AG04450 (cell line): ENCODE data around the gene TRIP12. TPM values are rescaled to one million over a fixed set of nuclear protein-coding genes. Genes with fewer than 3 reads are reported as not detected.
A peak's percentile ranks its signal among the peaks of the same experiment; 100 is the strongest.

Experiments
- CTCF ChIA-PET: fragments of 300-600, 350-600 bp; formaldehyde crosslinking; extraction: SDS; loops from one replicate; lab custom pipeline; 2022; ENCODE audit warnings: antibody characterized with exemption, inconsistent platforms; lab: Charles Lee
- POLR2A ChIA-PET: fragments of 350-600 bp; formaldehyde crosslinking; extraction: SDS; loops from one replicate; lab custom pipeline; 2021; ENCODE audit warnings: antibody characterized with exemption, inconsistent platforms; lab: Yijun Ruan, JAX
- DNase-seq: peaks from one replicate; pipeline ENCODE4 v3.0.0-alpha.2; 2011; ENCODE audit warnings: low read depth, low spot score
- H3K27ac ChIP-seq: one replicate; pipeline ENCODE4 v1.5.1; 2012; ENCODE audit warnings: low read depth, low read length, control low read depth
- H3K27me3 ChIP-seq: one replicate; pipeline ENCODE4 v1.6.0; 2012; ENCODE audit warnings: low read length; ENCODE audit not compliant: control insufficient read depth, insufficient read depth
- H3K4me3 ChIP-seq: 2 replicates; pipeline ENCODE4 v1.5.1; 2011; ENCODE audit warnings: mild to moderate bottlenecking, low read depth, low read length, control low read depth
- H3K9me3 ChIP-seq: 2 replicates; pipeline ENCODE4 v1.5.1; 2012; ENCODE audit warnings: low read length; ENCODE audit not compliant: control insufficient read depth, insufficient read depth
- polyA plus RNA-seq: library from polyadenylated mRNA; depleted of rRNA; stranded (reverse); fragments of >200 nt; gene quantifications from 2 replicates; pipeline ENCODE4 v1.2.3, GENCODE V29; 2011
- TF ChIP-seq, protein P1 (sequence below): IDR thresholded peaks from 2 replicates; pipeline ENCODE4 v1.5.1; 2011; ENCODE audit warnings: low read depth, low read length, control low read depth, inconsistent platforms

The TRIP12 gene
- polyA plus RNA-seq, 1 experiment: 170 TPM

DNA sequence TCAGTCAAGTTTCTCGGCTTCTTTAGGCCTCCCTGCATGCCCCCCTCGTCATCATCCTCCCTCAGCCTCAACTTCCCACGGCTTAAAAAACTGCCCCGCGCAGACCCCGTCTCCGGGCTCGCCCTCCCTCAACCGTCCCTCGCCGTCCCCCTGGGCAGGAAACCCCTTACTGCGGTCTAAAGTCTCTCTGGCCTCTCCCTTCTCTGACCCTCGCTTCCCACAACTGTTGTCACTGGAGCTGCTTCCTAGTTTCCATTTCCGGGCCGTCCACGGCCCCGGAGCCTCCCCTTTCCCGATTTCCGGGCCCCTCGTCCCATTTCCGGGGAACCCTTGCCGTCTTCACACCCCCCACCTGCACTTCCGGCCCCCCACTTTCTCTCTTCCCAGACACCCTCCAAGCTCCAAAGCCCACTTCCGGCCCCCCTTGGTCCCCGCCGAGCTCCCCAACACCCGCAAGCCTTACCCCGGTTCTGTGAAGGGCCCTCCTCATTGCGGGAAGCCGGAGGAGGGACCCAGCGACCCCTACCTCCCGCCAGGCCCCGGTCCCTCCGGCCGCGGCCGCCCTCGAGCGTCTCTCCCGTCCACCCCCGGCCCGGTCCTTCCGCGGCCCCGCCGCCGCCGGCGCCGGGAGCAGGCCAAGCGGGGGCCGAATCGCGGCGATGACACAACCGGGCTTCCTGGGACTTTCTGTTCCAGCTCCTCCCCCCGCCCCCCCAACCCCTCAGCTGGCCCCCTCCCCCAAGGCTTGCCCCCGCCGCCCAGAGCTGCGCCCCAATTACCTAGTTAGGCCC lies 513 bp downstream of the TRIP12 start:
- ChIA-PET CTCF (interaction anchor here (0.6 to 1.3 kb wide), 3 partner anchors 10 to 146 kb away, joined by 3 read pairs; no protein-coding TSS in a partner anchor), POLR2A (interaction anchor here (0.5 to 1.3 kb wide), 6 partner anchors 10 to 816 kb away, joined by 3 to 8 read pairs (median 4); no protein-coding TSS in a partner anchor)
- TF ChIP-seq, protein P1, sequence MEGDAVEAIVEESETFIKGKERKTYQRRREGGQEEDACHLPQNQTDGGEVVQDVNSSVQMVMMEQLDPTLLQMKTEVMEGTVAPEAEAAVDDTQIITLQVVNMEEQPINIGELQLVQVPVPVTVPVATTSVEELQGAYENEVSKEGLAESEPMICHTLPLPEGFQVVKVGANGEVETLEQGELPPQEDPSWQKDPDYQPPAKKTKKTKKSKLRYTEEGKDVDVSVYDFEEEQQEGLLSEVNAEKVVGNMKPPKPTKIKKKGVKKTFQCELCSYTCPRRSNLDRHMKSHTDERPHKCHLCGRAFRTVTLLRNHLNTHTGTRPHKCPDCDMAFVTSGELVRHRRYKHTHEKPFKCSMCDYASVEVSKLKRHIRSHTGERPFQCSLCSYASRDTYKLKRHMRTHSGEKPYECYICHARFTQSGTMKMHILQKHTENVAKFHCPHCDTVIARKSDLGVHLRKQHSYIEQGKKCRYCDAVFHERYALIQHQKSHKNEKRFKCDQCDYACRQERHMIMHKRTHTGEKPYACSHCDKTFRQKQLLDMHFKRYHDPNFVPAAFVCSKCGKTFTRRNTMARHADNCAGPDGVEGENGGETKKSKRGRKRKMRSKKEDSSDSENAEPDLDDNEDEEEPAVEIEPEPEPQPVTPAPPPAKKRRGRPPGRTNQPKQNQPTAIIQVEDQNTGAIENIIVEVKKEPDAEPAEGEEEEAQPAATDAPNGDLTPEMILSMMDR: no peak
- Histone ChIP-seq H3K27ac (peak overlapping the region; percentile 95), H3K4me3 (peak overlapping the region; percentile 90), H3K27me3 (no peaks in the 10 kb centered on the region), H3K9me3 (peaks cover 3% of the 10 kb centered on the region; the same call in 1 of the 2 replicates)
- no peak for DNase-seq

DNA sequence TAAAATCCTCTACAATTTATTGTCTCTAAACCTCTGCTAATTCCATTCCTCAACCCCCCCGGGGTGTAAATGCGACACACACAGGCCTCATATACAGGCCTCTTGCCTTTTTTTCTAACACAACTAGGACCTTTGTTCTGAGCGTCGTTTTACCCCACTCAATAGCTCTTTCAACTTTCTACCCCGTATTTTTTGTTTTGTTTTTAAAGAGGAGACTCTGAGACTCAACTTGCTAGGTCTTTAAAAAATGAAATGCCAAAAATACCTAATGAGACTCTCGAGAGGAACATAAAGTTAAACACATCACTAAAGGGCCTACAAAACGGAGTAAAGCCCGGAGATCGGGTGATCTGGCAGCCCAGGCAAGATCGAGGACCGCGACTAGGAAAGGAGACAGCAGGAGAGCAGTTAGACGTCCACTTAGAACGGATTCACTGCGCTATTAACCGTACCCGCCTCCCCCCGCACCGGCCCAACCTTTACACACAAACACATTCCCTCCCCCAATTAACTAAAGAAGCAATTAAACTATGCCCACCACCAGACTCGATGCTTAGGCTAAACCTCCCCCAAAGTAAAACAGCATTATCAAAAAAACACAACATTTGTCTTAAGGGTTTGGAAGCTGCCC lies 1.7 kb downstream of the TRIP12 start:
- POLR2A ChIA-PET: no interaction called here

DNA sequence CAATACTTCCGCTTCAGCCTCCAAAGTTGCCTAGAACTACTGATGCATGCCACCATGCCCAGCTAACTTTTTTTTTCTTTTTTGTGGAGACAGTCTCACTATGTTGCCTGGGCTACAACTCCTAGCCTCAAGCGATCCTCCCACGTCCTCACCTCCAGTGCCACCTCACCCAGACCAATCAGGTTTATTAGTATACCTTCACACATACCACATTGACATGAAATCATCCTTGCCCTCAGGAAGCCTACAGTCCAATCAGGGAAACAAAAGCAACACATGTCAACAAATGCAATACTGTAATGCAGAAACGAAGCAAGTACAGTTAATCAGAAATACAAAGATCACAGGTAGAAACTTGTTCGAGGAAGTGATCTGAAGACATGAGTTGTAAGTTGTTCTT lies 4.0 kb downstream of the TRIP12 start:
- no peak overlapping the region for H3K4me3 ChIP-seq
- no peaks in the 10 kb centered on the region for H3K27me3 ChIP-seq
- no peak overlapping the region for H3K27ac ChIP-seq
- ChIA-PET CTCF (interaction anchor here (0.7 kb wide), 1 partner anchor 89 kb away, joined by 3 read pairs; no protein-coding TSS in a partner anchor), POLR2A (no interaction called here)
- H3K9me3 ChIP-seq: peaks cover 3% of the 10 kb centered on the region; the same call in 1 of the 2 replicates
- TF ChIP-seq, protein P1: no peak
- no peak for DNase-seq

More for the DNA sequence above, 1.7 kb downstream of the TRIP12 start:
- CTCF ChIA-PET: interaction anchor here (0.8 to 2.3 kb wide), 3 partner anchors 9 to 139 kb away, joined by 3 to 11 read pairs (median 3); no protein-coding TSS in a partner anchor
- Histone ChIP-seq H3K4me3 (peak overlapping the region; percentile 90), H3K9me3 (peaks cover 3% of the 10 kb centered on the region; the same call in 1 of the 2 replicates), H3K27ac (peak overlapping the region; percentile 39), H3K27me3 (no peaks in the 10 kb centered on the region)
- DNase-seq: no peak
- TF ChIP-seq, protein P1: no peak

DNA sequence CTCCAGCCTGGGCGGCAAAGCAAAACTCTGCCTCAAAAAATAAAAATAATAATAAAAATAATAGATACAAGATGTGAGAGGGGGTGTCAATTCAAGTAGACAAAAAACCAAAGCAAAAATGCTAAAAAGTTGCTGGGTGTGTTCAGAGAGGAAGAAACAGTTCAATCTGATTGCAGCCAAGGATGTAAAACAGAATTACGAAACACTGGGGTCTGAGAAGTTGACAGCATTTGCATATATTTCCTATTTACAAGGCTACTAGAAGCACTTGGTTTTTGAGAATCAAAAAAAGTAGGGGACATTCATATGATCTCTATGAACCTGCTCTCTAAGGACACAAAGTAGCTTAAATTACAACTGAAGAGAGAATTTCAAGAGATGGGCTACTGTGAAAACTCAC lies 7.6 kb downstream of the TRIP12 start:
- no peak for DNase-seq
- Histone ChIP-seq H3K4me3 (no peak overlapping the region), H3K27me3 (no peaks in the 10 kb centered on the region), H3K9me3 (no peaks in the 10 kb centered on the region), H3K27ac (no peak overlapping the region)
- TF ChIP-seq, protein P1: no peak
- CTCF ChIA-PET: interaction anchor here (1.0 kb wide), 1 partner anchor 113 kb away, joined by 3 read pairs; no protein-coding TSS in a partner anchor
- POLR2A ChIA-PET: no interaction called here
